Astrocyte of the cerebellum (primary cell): Measurements from ENCODE around the gene FHOD3.

ENCODE experiments used
- DNase-seq: peaks from one replicate; pipeline ENCODE4 v3.0.0-alpha.2; 2011; ENCODE audit warnings: low read depth
- H3K4me3 ChIP-seq: 2 replicates; pipeline ENCODE4 v1.5.1; 2011; ENCODE audit warnings: mild to moderate bottlenecking, low read depth, low read length, moderate library complexity
- in situ Hi-C: cut with HindIII; loops from 2 replicates; pipeline ENCODE4 v1.10.0; 2017; ENCODE audit warnings: low sequenced_read_pairs
- TF ChIP-seq, protein P1 (sequence below): IDR thresholded peaks from 2 replicates; pipeline ENCODE4 v1.5.1; 2012; ENCODE audit warnings: low read length, low read depth, moderate library complexity, mild to moderate bottlenecking; ENCODE audit errors: missing control alignments

FHOD3 gene

DNA sequence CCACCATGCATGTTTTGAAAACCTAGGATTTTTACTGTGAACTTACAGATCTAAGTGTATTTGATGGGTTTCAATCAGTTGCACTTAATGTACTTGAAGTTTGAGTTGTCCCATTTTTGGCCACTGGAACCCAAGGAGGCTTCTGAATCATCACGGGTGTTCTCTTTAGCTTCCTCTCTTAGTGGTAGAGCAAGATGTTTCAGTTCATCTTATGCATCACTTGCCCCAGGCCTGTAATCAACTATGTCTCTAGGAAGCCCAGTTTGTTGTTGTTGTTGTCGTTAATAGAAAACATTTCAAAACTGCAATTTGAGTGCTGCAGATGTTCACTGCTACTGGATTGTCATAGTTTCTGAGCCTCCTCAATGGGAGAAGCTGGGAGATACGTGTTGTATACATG lies 97.0 kb downstream of the FHOD3 start:
- no peak for DNase-seq
- in situ Hi-C loops = no loop called here
- TF ChIP-seq, protein P1, sequence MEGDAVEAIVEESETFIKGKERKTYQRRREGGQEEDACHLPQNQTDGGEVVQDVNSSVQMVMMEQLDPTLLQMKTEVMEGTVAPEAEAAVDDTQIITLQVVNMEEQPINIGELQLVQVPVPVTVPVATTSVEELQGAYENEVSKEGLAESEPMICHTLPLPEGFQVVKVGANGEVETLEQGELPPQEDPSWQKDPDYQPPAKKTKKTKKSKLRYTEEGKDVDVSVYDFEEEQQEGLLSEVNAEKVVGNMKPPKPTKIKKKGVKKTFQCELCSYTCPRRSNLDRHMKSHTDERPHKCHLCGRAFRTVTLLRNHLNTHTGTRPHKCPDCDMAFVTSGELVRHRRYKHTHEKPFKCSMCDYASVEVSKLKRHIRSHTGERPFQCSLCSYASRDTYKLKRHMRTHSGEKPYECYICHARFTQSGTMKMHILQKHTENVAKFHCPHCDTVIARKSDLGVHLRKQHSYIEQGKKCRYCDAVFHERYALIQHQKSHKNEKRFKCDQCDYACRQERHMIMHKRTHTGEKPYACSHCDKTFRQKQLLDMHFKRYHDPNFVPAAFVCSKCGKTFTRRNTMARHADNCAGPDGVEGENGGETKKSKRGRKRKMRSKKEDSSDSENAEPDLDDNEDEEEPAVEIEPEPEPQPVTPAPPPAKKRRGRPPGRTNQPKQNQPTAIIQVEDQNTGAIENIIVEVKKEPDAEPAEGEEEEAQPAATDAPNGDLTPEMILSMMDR = no peak
- no peak overlapping the region for H3K4me3 ChIP-seq

- DNase-seq = no peak
- TF ChIP-seq, protein P1 = no peak
- in situ Hi-C loops = no loop called here
- H3K4me3 ChIP-seq = no peak overlapping the region
These were observed 98.7 kb downstream of the FHOD3 start for GRCh38 chr18:36396190-36396589.

GRCh38 chr18:36397033-36397432 lies 99.5 kb downstream of the FHOD3 start:
- TF ChIP-seq, protein P1 = no peak

GRCh38 chr18:36398419-36398818 lies 100.9 kb downstream of the FHOD3 start:
- TF ChIP-seq, protein P1 = no peak
- H3K4me3 ChIP-seq = no peak overlapping the region
- no peak for DNase-seq
- in situ Hi-C loops = no loop called here

More at GRCh38 chr18:36397033-36397432, 99.5 kb downstream of the FHOD3 start:
- in situ Hi-C loops = no loop called here
- DNase-seq = no peak
- no peak overlapping the region for H3K4me3 ChIP-seq

- in situ Hi-C loops = no loop called here
These were observed 101.5 kb downstream of the FHOD3 start for GRCh38 chr18:36399055-36399454.

GRCh38 chr18:36401462-36401861 lies 103.9 kb downstream of the FHOD3 start:
- no peak overlapping the region for H3K4me3 ChIP-seq
- DNase-seq = no peak
- in situ Hi-C loops = no loop called here
- TF ChIP-seq, protein P1 = no peak

More at GRCh38 chr18:36399055-36399454, 101.5 kb downstream of the FHOD3 start:
- TF ChIP-seq, protein P1 = no peak
- no peak for DNase-seq
- no peak overlapping the region for H3K4me3 ChIP-seq
